GM12873 (cell line): ENCODE data around the gene OPCML.

Source experiments
- CTCF ChIP-seq: IDR thresholded peaks from 2 replicates; pipeline ENCODE4 v1.5.1; 2012; ENCODE audit warnings: low read depth, mild to moderate bottlenecking, moderate library complexity, low read length, control low read depth; ENCODE audit not compliant: insufficient read depth; ENCODE audit errors: missing control alignments

The OPCML gene

GRCh38 chr11:133284156-133284555 lies 248.1 kb downstream of the OPCML start:
- TF ChIP-seq CTCF: no peak

- TF ChIP-seq CTCF: no peak
Observed at GRCh38 chr11:133277886-133278285, 254.4 kb downstream of the OPCML start.

GRCh38 chr11:133271871-133272776 lies 260.2 kb downstream of the OPCML start:
- TF ChIP-seq CTCF: no peak

DNA sequence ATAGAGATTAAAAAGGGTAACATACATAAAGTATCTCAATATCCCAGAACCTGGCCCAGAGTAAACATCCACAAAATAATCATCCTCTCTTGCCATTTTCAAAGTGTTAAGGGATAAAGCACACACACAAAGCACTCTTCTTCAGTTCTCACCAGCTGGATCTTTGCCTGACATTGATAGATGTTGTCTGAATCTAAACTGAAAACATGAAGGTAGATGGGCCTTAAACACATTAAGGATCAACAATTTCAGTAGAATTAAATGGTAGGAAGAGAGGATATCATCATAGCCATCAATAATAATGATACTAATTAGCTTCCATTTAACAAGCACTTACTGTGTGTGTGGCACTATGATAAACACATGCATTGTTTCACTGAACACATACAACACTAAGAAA lies 261.1 kb downstream of the OPCML start:
- TF ChIP-seq CTCF: no peak

GRCh38 chr11:133269267-133269666 lies 263.0 kb downstream of the OPCML start:
- no peak for TF ChIP-seq CTCF

GRCh38 chr11:133266986-133267385 lies 265.3 kb downstream of the OPCML start:
- no peak for TF ChIP-seq CTCF

DNA sequence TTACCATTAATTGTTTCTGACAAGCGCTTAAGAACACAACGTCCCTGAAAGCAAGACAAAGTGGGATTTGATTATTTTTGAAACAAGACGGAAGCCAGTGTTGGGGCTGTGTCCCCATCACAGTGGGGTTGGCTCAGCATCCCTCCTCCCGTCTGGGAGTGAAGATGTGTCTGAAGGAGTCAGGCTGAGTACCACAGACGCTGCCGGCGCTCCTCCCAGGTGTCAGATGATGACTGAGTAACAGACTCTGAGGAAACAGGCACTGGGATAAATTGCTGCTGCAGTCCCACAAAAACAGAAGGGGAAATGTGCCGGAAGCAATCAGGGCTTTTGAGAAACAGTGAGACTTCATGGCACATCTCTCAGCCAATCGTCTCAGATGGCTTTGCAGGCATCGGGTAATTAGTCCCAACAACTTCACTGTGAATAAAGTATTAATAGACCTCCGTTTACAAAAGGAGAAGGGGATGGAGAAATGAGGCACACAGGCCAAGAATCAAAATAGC lies 266.7 kb downstream of the OPCML start:
- TF ChIP-seq CTCF: no peak
